CD4-positive, alpha-beta memory T cell (primary cell): ENCODE data around the gene FER. TPM values are rescaled to one million over a fixed set of nuclear protein-coding genes. Genes with fewer than 3 reads are reported as not detected.
"Not testable (repeated sequence)": the region's sequence is repeated elsewhere in the genome, so short reads cannot be mapped to it uniquely, and the experiment has no call there.

Experiments
- CTCF ChIA-PET: fragments of 350-600 bp; sonication (Branson Sonifier 250); formaldehyde crosslinking; loops from one replicate; lab custom pipeline; 2021; ENCODE audit warnings: inconsistent platforms; ENCODE audit not compliant: partially characterized antibody; lab: Charles Lee
- POLR2A ChIA-PET: fragments of 350-600 bp; sonication (Branson Sonifier 250); formaldehyde crosslinking; loops from one replicate; lab custom pipeline; 2021; ENCODE audit not compliant: partially characterized antibody; lab: Charles Lee
- DNase-seq, 5 donors: peaks; one replicate each; pipeline versions ENCODE4 v3.0.0 to v3.0.0-alpha.2; 2020 to 2022; ENCODE audit warnings: mixed read lengths in 1 of 5
- H3K27ac ChIP-seq: one replicate; pipeline ENCODE4 v1.7.0; 2013; ENCODE audit warnings: low read depth, low read length
- H3K27me3 ChIP-seq: 2 replicates; pipeline ENCODE4 v1.7.0; 2013; ENCODE audit warnings: mild to moderate bottlenecking, low read length, moderate library complexity; ENCODE audit not compliant: insufficient read depth
- H3K36me3 ChIP-seq: 2 replicates; pipeline ENCODE4 v1.7.0; 2013; ENCODE audit warnings: mild to moderate bottlenecking, low read length, moderate library complexity; ENCODE audit not compliant: insufficient read depth
- H3K4me1 ChIP-seq: 2 replicates; pipeline ENCODE4 v1.7.0; 2013; ENCODE audit warnings: mild to moderate bottlenecking, low read length, moderate library complexity; ENCODE audit not compliant: insufficient read depth
- H3K4me3 ChIP-seq, 2 donors: one replicate each; pipeline ENCODE4 v1.7.0; 2013; ENCODE audit warnings: low read length in 2 of 2, mild to moderate bottlenecking in 1 of 2
- H3K9me3 ChIP-seq, 2 donors: one replicate each; pipeline ENCODE4 v1.7.0; 2013; ENCODE audit warnings: low read length in 2 of 2, control low read depth in 1 of 2; ENCODE audit not compliant: control insufficient read depth in 1 of 2
- H3K27ac Mint-ChIP-seq, 7 donors: one replicate each; pipeline ENCODE4 v1.8.0; 2020 to 2021; ENCODE audit warnings: mixed read lengths in 7 of 7, mild to moderate bottlenecking in 6 of 7, inconsistent platforms in 3 of 7, moderate library complexity in 3 of 7
- H3K27me3 Mint-ChIP-seq, 2 donors: one replicate each; pipeline ENCODE4 v1.8.0; 2020 to 2021; ENCODE audit warnings: mixed read lengths in 2 of 2
- H3K36me3 Mint-ChIP-seq, 2 donors: one replicate each; pipeline ENCODE4 v1.8.0; 2020 to 2021; ENCODE audit warnings: mixed read lengths in 2 of 2, inconsistent platforms in 1 of 2, mild to moderate bottlenecking in 1 of 2
- H3K4me1 Mint-ChIP-seq, 4 donors: one replicate each; pipeline ENCODE4 v1.8.0; 2020 to 2021; ENCODE audit warnings: mixed read lengths in 4 of 4, mild to moderate bottlenecking in 1 of 4
- H3K4me3 Mint-ChIP-seq, 8 donors: one replicate each; pipeline ENCODE4 v1.8.0; 2020 to 2021; ENCODE audit warnings: mixed read lengths in 8 of 8, mild to moderate bottlenecking in 7 of 8, moderate library complexity in 6 of 8, inconsistent platforms in 3 of 8
- H3K9me3 Mint-ChIP-seq, 8 donors: one replicate each; pipeline ENCODE4 v1.8.0; 2020 to 2021; ENCODE audit warnings: mixed read lengths in 8 of 8, mild to moderate bottlenecking in 5 of 8, inconsistent platforms in 3 of 8, moderate library complexity in 1 of 8
- intact Hi-C: fragments of 100-400 bp; cut with micrococcal nuclease; formaldehyde crosslinking; loops from one replicate; pipeline ENCODE4 v1.15.1; 2023
- polyA plus RNA-seq, 2 donors: library from polyadenylated mRNA; unstranded; fragments of 300-500 nt; fragmentation: Illumina TruSeq; gene quantifications; one replicate each; pipeline ENCODE4 v1.2.3, GENCODE V29; 2021
- total RNA-seq, 2 experiments: library from RNA; stranded (reverse); gene quantifications; one replicate each; pipeline ENCODE4 v1.2.3, GENCODE V29; 2021

The FER gene
- total and polyA plus RNA-seq, 4 experiments from 2014 or later = 6.1 to 11.3 (median 10.3) TPM

DNA sequence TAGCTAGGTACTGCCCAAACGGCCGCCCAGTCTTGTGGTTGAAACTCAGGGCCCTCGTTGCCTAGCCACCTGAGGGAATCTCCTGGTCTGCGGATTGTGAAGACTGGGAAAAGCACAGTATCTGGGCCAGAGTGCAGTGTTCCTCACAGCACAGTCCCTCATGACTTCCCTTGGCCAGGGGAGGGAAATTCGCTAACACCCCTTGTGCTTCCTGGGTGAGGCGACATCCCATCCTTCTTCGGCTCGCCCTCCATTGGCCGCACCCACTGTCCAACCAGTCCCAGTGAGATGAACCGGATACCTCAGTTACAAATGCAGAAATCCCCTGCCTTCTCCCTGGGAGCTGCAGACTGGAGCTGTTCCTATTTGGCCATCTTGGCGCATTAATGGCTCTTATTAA is 250.5 kb downstream of the FER start:
- POLR2A ChIA-PET = no interaction called here
- H3K27ac Mint-ChIP-seq = no peak overlapping the region
- DNase-seq = no peak
- H3K36me3 Mint-ChIP-seq = peaks cover 8 to 38% of the 10 kb centered on the region in 2 donors
- H3K27me3 ChIP-seq = no peaks in the 10 kb centered on the region
- no peaks in the 10 kb centered on the region for H3K4me1 ChIP-seq
- H3K27ac ChIP-seq = no peak overlapping the region
- peaks cover 0 to 2% of the 10 kb centered on the region in 2 donors for H3K27me3 Mint-ChIP-seq
- H3K4me1 Mint-ChIP-seq = no peaks in the 10 kb centered on the region
- intact Hi-C loops = no loop called here
- H3K4me3 Mint-ChIP-seq = no peak overlapping the region
- no peaks in the 10 kb centered on the region for H3K36me3 ChIP-seq
- no peaks in the 10 kb centered on the region for H3K9me3 ChIP-seq
- peaks cover 0 to 30% (median 24%) of the 10 kb centered on the region in 8 donors for H3K9me3 Mint-ChIP-seq
- CTCF ChIA-PET = no interaction called here
- H3K4me3 ChIP-seq = no peak overlapping the region

DNA sequence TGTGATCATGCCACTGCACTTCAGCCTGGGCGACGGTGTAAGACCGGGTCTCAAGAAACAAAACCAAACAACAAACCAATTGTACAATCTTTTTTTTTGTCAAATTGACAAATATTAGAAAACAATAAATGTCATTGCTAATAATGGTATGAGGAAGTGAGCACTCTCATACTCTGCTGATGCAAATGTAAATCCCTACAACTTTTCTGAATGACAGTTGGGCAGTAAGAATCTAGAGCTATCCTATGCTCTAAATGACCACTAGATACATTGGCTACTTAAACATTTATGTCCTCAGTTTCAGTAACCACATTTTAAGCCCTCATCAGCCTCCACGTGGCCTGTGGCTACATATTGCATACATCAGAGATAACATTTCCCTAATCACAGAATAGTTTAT is 256.2 kb downstream of the FER start:
- Histone ChIP-seq H3K4me1 (no peaks in the 10 kb centered on the region), H3K9me3 (no peaks in the 10 kb centered on the region), H3K27me3 (no peaks in the 10 kb centered on the region), H3K4me3 (no peak overlapping the region), H3K36me3 (no peaks in the 10 kb centered on the region), H3K27ac (no peak overlapping the region)
- ChIA-PET CTCF (no interaction called here), POLR2A (no interaction called here)
- DNase-seq = no peak
- peaks cover 0 to 2% of the 10 kb centered on the region in 2 donors for H3K27me3 Mint-ChIP-seq
- no peaks in the 10 kb centered on the region for H3K4me1 Mint-ChIP-seq
- H3K4me3 Mint-ChIP-seq = no peak overlapping the region
- H3K36me3 Mint-ChIP-seq = peaks cover 0 to 2% of the 10 kb centered on the region in 2 donors
- no peak overlapping the region for H3K27ac Mint-ChIP-seq
- intact Hi-C loops = no loop called here
- H3K9me3 Mint-ChIP-seq = peaks cover 0 to 3% (median 0%) of the 10 kb centered on the region in 8 donors

DNA sequence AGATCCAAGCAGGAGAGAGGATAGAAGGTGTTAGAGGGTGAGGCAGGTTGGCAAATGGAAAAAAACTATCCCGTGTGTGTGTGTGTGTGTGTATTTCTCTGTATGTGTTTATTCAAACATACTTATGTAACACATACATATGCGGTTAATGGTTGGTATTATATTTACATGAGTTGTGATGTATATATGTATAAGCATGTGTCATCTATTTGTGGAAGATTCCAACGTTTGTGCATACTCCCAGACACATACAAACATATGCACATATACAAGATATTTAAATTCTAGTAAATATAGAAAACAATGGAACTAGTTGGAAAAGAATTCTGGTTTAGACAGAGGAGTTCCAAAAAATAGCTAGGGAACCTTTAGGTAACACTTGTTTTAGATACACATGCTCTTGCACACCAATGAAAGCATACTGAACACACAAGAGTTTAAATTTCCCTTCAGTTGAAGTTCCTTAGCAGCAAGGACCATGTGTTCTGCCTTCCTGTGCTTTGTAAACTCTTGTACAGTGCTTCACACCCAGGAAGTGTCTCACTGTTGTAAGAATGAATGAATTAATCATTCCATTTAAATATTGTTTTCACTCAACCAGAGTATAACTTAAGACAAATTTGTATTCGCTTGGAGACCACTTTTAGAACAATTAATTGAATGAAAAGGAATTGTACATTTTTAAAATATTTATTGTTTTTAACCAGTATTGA is 257.8 kb downstream of the FER start:
- Mint-ChIP-seq H3K4me1 (peaks cover 0 to 1% (median 0%) of the 10 kb centered on the region in 4 donors), H3K9me3 (peaks cover 0 to 3% (median 0%) of the 10 kb centered on the region in 8 donors), H3K27ac (no peak overlapping the region), H3K4me3 (no peak overlapping the region), H3K27me3 (no peaks in the 10 kb centered on the region), H3K36me3 (no peaks in the 10 kb centered on the region)
- Histone ChIP-seq H3K27ac (no peak overlapping the region), H3K36me3 (no peaks in the 10 kb centered on the region), H3K27me3 (no peaks in the 10 kb centered on the region), H3K9me3 (no peaks in the 10 kb centered on the region), H3K4me3 (no peak overlapping the region), H3K4me1 (no peaks in the 10 kb centered on the region)
- DNase-seq = no peak
- ChIA-PET CTCF (no interaction called here), POLR2A (no interaction called here)
- intact Hi-C loops = no loop called here

DNA sequence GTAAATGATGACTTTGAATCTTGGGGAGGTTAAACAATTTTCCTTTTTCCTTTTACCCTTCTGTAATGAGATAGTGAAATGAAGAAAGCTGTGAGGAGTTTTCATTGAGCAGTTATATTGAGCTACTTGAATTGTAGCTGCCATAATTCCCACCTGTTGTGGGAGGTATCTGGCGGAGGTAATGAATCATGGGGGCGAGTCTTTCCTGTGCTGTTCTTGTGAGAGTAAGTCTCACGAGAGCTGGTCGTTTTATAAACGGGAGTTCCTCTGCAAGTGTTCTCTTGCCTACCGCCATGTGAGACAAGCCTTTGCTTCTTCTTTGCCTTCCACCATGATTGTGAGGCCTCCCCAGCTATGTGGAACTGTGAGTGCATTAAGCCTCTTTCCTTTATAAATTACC is 258.4 kb downstream of the FER start:
- Histone ChIP-seq H3K27me3 (no peaks in the 10 kb centered on the region), H3K4me1 (no peaks in the 10 kb centered on the region), H3K36me3 (no peaks in the 10 kb centered on the region), H3K9me3 (no peaks in the 10 kb centered on the region), H3K27ac (no peak overlapping the region), H3K4me3 (no peak overlapping the region)
- intact Hi-C loops = no loop called here
- H3K27ac Mint-ChIP-seq = no peak overlapping the region
- no peak for DNase-seq
- H3K9me3 Mint-ChIP-seq = peaks cover 0 to 3% (median 0%) of the 10 kb centered on the region in 8 donors
- H3K27me3 Mint-ChIP-seq = no peaks in the 10 kb centered on the region
- POLR2A ChIA-PET = no interaction called here
- H3K4me1 Mint-ChIP-seq = peaks cover 0 to 1% (median 0%) of the 10 kb centered on the region in 4 donors
- no peaks in the 10 kb centered on the region for H3K36me3 Mint-ChIP-seq
- no peak overlapping the region for H3K4me3 Mint-ChIP-seq
- CTCF ChIA-PET = no interaction called here

DNA sequence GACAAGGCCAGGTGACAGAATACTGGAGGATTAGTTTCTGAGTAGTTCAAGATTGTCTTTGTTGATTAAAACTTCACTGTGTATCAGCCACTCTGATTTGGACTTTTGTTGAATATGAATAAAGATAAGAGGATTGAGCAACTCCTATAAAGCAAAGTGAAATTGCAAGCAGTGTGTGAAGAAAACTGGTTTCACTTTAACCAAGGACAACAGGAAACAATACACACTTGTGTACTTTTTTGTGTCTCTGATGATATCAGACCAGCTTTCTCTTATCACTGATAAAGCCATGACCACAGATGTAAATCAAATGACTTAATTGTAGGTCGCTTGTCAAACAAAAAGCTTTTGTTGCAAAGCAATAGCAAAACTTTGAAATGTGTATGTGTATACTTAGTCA is 268.6 kb downstream of the FER start:
- Mint-ChIP-seq H3K4me1 (peaks cover 5 to 12% (median 8%) of the 10 kb centered on the region in 4 donors), H3K4me3 (peak overlapping the region in 1 of 8 donors; percentile 10), H3K27ac (peak overlapping the region in 3 of 7 donors; percentile 4 to 54 (median 50)), H3K27me3 (no peaks in the 10 kb centered on the region), H3K9me3 (peaks cover 0 to 4% (median 0%) of the 10 kb centered on the region in 8 donors), H3K36me3 (no peaks in the 10 kb centered on the region)
- DNase-seq = peak in 1 of 5 donors; percentile 5
- CTCF ChIA-PET = no interaction called here
- Histone ChIP-seq H3K36me3 (no peaks in the 10 kb centered on the region), H3K27ac (no peak overlapping the region), H3K27me3 (no peaks in the 10 kb centered on the region), H3K4me3 (no peak overlapping the region), H3K9me3 (no peaks in the 10 kb centered on the region), H3K4me1 (peaks cover 4% of the 10 kb centered on the region)
- intact Hi-C loops = no loop called here
- POLR2A ChIA-PET = no interaction called here

DNA sequence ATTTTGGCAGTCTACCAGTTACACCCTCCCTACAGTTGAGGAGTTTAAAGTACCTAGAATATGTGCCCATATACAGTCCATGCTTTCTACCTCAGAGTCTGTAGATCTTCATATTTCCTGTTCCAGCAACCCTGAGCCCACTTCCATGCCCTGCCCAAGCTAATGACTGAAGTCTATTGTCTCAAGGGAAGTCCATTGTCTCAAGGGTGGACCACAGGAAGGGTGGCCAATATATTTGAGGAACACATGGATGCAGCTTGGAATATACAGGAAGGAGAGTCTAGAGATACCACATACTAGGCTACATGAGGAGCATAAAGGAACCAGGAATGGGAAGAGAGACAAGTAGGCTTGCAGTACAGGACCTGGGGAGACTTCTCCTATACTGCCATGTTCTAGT is 274.4 kb downstream of the FER start:
- no peaks in the 10 kb centered on the region for H3K4me1 ChIP-seq
- Mint-ChIP-seq H3K27ac (no peak overlapping the region), H3K9me3 (peaks cover 0 to 7% (median 4%) of the 10 kb centered on the region in 8 donors), H3K27me3 (no peaks in the 10 kb centered on the region), H3K4me3 (no peak overlapping the region), H3K36me3 (peaks cover 8 to 12% of the 10 kb centered on the region in 2 donors), H3K4me1 (peaks cover 0 to 1% (median 0%) of the 10 kb centered on the region in 4 donors)
- DNase-seq = no peak
- POLR2A ChIA-PET = no interaction called here
- H3K27me3 ChIP-seq = no peaks in the 10 kb centered on the region
- H3K27ac ChIP-seq = no peak overlapping the region
- CTCF ChIA-PET = no interaction called here
- no peak overlapping the region for H3K4me3 ChIP-seq
- H3K36me3 ChIP-seq = no peaks in the 10 kb centered on the region
- H3K9me3 ChIP-seq = no peaks in the 10 kb centered on the region
- intact Hi-C loops = no loop called here

DNA sequence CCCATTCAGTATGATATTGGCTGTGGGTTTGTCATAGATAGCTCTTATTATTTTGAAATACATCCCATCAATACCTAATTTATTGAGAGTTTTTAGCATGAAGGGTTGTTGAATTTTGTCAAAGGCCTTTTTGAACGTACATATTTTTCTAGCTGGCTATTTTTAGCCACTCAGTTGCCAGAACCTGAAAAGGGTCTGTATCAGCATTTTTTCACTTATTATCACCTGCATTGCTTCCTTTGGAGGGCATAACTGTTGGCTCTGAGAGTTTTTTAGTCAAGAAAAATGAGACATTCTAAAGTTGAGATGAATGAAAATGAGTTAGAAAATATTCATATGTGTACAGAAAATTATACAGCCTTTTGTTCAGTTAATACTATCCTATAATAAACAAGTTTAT is 278.0 kb downstream of the FER start:
- H3K4me3 ChIP-seq, H3K4me3 Mint-ChIP-seq, CTCF ChIA-PET, H3K27me3 Mint-ChIP-seq, H3K9me3 ChIP-seq, H3K4me1 ChIP-seq, H3K9me3 Mint-ChIP-seq, H3K27ac ChIP-seq, H3K27me3 ChIP-seq, intact Hi-C loops, POLR2A ChIA-PET, H3K4me1 Mint-ChIP-seq, H3K36me3 ChIP-seq, H3K27ac Mint-ChIP-seq, DNase-seq: not testable (repeated sequence)
- H3K36me3 Mint-ChIP-seq = peaks cover 8 to 12% of the 10 kb centered on the region in 2 donors
